ENCODE results near the gene EIF4E2.
"Not testable (repeated sequence)": the region's sequence is repeated elsewhere in the genome, so short reads cannot be mapped to it uniquely, and the experiment has no call there.

Gene EIF4E2

DNA sequence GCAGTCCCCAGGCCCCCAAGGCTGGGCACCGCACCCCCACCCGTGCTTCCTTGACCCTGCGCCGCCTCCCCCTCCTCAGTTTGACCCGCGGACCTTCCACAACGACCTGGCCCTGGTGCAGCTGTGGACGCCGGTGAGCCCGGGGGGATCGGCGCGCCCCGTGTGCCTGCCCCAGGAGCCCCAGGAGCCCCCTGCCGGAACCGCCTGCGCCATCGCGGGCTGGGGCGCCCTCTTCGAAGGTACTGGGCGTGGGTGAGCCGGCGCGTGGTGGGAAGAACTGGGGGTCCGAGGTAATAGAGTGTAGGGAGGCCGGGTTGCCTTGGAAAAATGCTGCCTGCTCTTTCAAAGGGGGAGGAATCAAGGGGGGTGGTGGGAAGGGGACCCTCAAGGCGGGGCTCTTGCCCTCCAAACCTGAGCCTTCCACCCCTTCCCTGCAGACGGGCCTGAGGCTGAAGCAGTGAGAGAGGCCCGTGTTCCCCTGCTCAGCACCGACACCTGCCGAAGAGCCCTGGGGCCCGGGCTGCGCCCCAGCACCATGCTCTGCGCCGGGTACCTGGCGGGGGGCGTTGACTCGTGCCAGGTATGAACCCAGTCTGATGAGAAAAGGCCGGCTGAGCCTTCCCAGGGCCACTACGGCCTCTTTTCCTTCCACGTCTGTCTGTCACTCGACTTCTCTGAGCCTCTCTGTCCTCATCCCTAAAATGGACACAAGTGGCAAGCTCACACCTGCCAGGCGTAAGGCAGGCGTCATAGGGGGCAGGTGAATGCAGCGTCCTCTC is 27.7 kb upstream of the EIF4E2 start:
- no peak for DNase-seq (ENCODE audit: low spot score)

DNA sequence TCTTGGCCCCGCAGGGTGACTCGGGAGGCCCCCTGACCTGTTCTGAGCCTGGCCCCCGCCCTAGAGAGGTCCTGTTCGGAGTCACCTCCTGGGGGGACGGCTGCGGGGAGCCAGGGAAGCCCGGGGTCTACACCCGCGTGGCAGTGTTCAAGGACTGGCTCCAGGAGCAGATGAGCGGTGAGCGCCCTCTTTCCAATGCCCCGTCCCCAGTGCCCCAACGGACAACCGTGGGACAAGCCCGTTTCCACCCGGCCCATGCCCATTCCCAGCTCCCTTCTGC is 27.1 kb upstream of the EIF4E2 start:
- DNase-seq (ENCODE audit: low spot score): no peak

- DNase-seq (ENCODE audit: low spot score): peak; percentile 93
Measured at GRCh38 chr2:232523682-232524597, 26.5 kb upstream of the EIF4E2 start.

DNA sequence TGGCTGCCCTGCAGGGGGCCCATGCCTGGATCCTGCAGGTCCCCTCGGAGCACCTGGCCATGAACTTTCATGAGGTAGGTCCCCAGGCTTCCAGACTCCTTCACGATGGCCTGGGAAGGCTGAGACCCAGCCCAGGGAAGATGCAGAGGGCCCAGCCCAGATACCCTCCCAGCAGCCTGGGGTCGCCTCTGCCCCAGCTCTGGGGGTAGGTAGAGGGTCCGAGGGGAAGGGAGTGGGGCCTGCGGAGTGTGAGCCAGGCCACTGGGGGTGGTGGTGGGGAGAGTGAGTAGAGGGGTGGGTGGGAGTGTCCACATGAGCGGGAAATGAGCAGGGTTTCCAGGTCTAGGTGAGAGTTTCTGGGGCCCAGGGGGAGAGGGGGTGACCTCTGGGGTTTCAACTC is 25.7 kb upstream of the EIF4E2 start:
- DNase-seq (ENCODE audit: low spot score): no peak

DNA sequence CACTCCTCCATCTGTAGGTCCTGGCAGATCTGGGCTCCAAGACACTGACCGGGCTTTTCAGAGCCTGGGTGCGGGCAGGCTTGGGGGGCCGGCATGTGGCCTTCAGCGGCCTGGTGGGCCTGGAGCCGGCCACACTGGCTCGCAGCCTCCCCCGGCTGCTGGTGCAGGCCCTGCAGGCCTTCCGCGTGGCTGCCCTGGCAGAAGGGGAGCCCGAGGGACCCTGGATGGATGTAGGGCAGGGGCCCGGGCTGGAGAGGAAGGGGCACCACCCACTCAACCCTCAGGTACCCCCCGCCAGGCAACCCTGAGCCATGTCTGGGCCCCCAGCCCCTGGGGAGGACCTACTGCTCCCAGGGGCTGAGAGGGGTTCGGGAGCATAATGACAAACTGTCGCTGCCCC is 25.3 kb upstream of the EIF4E2 start:
- no peak for DNase-seq (ENCODE audit: low spot score)

- no peak for DNase-seq (ENCODE audit: low spot score)
Measured at GRCh38 chr2:232525791-232526371, 24.6 kb upstream of the EIF4E2 start, which contains the start of gene CHRND. Gene CHRND, plus strand, starts transcription at chr2:232526160. Its CDS starts 56 bp downstream, at chr2:232526216.

- DNase-seq (ENCODE audit: low spot score): no peak
Measured at GRCh38 chr2:232526372-232526941, 24.0 kb upstream of the EIF4E2 start.

GRCh38 chr2:232527905-232528470 is 22.5 kb upstream of the EIF4E2 start:
- DNase-seq (ENCODE audit: low spot score): no peak

- no peak for DNase-seq (ENCODE audit: low spot score)
Measured at GRCh38 chr2:232528746-232529460, 21.6 kb upstream of the EIF4E2 start.

DNA sequence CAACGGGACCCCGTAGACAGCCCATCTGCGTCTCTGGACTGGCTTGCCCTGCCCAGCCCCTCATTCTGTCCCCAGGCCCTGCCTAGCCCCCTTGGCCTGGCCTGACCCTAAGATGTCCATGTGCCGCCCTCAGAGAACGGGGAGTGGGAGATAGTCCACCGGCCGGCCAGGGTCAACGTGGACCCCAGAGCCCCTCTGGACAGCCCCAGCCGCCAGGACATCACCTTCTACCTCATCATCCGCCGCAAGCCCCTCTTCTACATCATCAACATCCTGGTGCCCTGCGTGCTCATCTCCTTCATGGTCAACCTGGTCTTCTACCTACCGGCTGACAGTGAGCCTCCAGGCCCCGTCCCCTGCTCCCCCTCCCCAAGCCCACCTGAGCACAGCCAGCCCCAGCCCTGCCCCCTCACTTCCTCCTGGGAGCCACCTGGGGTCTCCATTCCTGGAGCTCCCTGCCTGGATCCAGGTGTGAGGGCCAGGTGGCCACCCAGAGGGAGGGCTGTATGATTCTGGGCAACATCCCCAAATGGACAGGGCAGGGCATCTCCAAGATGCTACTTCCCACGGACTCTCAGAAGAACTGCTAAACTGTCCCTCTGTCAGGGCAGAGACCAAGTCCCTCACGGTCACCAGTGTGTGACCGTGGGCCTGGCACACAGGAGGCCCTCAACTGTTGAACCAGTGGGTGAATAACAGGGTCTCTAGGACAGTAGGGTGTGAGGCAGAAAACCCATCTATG is 20.5 kb upstream of the EIF4E2 start:
- no peak for DNase-seq (ENCODE audit: low spot score)

DNA sequence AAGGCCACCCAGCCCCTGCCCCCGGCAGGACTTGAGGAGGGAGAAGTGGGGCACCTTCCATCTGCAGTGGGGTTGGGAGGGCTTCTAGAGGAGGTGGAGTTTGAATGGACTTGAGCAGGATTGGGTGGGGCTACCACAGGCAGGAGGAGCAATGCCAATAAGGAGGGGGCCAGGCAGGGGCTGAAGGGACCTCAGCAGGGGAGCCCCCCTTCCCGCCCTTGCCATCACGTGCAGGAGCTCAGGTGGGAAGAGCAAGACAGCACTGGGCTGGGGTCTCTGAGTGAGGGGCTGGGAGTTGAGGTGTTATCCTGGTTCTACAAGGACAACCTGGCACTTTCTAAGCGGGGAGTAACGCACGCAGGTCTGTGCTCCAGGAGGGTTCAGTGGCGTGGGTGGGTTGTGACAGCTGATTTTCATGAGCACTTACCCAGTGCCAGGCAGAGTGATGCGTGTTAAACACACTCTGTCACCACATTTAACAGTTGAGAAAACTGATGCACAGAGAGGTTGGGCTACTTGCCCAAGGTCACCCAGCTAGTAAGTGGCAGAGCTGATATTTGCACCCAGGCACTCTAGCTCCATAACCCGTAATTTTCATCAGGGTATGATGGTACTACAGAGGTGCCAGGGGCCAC is 19.7 kb upstream of the EIF4E2 start:
- no peak for DNase-seq (ENCODE audit: low spot score)

GRCh38 chr2:232532419-232532818 is 18.1 kb upstream of the EIF4E2 start:
- no peak for DNase-seq (ENCODE audit: low spot score)

- DNase-seq (ENCODE audit: low spot score): not testable (repeated sequence)
Measured at GRCh38 chr2:232532821-232533220, 17.7 kb upstream of the EIF4E2 start.

- DNase-seq (ENCODE audit: low spot score): no peak
Measured at GRCh38 chr2:232533944-232534710, 16.4 kb upstream of the EIF4E2 start.

DNA sequence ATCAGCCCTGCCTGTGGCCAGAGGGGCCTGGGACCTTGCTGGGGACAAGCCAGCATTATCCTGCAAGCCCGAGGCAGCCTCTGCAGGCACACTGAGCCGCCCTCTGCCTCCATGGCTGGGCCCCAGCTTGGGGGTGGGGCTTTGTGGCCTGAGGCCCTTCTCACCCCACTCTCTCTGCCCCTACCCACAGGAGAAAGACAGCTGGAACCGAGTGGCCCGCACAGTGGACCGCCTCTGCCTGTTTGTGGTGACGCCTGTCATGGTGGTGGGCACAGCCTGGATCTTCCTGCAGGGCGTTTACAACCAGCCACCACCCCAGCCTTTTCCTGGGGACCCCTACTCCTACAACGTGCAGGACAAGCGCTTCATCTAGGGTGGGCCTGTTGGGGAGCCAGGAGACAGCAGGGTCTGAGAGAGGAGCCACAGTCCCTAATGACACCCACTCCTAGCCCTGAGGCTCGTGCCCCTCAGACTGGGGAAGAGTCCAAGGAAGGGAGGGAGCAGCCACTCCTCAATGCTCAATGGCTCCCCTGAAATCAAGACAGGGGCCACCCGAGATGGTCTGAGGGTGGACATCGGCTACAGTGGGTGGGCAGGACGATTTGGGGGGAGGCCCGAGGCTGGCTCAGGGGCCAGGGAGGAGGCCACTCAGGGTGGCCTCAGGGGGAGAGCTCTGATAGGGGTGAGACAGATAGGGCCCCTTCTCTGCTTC is 15.4 kb upstream of the EIF4E2 start:
- DNase-seq (ENCODE audit: low spot score): no peak

DNA sequence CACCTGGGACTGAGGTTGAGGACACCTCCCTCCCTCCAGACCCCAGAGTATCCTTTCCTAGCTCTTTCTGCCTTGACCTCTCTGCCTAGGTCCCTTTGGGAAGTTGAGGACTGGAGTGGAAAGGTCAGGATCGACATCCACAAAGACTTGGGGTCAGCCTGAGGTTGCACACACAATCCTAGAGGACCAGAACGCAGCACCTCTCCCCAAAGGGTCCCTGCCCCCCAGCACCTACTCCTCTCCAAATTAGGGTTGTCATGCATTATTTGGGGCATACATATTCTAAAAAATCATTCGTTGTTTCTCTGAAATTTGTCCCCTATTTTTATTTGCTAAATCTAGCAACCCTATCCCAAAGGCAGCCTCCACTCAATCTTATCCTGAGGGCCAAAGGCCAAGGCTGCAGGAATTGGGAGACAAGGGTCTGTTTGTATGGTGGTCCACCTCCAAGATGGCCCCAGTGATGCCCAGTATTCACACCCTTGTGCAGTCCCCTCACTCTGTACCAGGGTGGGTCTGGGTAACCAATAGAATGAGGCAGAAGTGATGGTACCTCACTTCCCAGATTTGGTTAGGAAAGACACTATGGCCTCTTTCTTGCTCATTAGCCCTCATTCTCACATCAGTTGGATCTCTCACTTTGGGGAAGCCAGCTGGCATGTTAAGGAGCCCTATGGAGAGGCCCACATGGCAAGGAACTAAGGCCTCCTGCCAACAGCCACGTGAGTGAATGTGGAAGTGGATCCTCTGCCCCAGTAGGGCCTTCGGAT is 14.5 kb upstream of the EIF4E2 start:
- DNase-seq (ENCODE audit: low spot score): no peak

DNA sequence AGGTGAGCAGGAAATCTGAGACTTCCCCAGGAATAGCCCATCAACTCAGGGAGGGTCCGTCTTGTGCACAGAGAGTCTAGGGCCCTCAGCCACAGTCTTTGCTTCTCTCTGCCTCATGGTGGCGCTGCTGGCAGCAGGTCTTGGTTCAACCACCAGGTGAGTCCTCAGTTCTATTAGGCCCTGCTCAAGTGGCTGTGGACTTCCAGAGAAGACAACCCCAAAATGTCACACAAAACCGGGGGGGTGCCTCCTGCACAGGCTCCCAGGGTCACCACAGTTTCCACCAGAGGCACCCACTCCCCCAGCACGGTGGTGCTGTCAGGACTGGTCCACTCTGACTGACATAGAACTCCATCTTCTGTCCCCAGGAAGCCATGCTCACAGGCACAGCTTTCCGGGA is 13.4 kb upstream of the EIF4E2 start:
- DNase-seq (ENCODE audit: low spot score): peak; percentile 80

- DNase-seq (ENCODE audit: low spot score): no peak
Measured at GRCh38 chr2:232537499-232537898, 13.0 kb upstream of the EIF4E2 start.
